Measurements from ENCODE around the gene RGL1. TPM values are rescaled to one million over a fixed set of nuclear protein-coding genes. Genes with fewer than 3 reads are reported as not detected.
"Not testable (repeated sequence)": the region's sequence is repeated elsewhere in the genome, so short reads cannot be mapped to it uniquely, and the experiment has no call there.

RGL1 gene
- total and polyA plus RNA-seq, 2 donors (not counting 1 experiment from before 2014, with no cell fraction given): 16.2 to 21.4 TPM

DNA sequence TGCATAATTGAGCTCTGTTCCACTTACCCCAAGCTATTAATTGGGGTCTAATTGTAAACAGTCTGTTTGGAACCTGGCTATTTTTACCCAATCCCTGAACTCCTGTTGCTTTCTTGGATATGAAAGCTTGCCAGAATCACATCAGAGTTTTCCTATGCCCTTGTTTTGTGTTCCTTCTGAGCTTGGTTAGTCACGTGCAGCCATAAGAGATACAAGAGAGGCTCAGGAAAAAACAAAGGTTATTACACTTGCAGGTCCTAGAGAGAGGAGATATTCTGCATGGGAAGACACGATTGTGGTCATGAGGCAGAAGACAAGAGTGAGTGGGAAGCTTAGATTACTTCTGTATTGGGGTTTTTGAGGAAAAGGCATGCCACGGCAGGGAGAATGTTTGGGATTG, 46.0 kb upstream of the RGL1 start:
- Histone ChIP-seq H3K36me3 (ENCODE audit: control insufficient read depth, insufficient read depth, low read length) (no peaks in the 10 kb centered on the region), H2AFZ (ENCODE audit: low read length) (no peak overlapping the region), H3K9ac (ENCODE audit: insufficient read depth, low read length) (no peak overlapping the region), H3K27me3 (ENCODE audit: control insufficient read depth, insufficient read depth, low read length) (no peaks in the 10 kb centered on the region), H3K4me1 (ENCODE audit: control insufficient read depth, extremely low read depth, insufficient read depth, low read length) (no peaks in the 10 kb centered on the region), H4K20me1 (ENCODE audit: control insufficient read depth, extremely low read depth, insufficient read depth, low read length) (no peaks in the 10 kb centered on the region), H3K79me2 (ENCODE audit: control insufficient read depth, insufficient read depth, low read length) (no peaks in the 10 kb centered on the region), H3K4me3 (replicated peaks in 1 of 4; ENCODE audit: control extremely low read depth in 1 of 4, insufficient read depth in 1 of 4, low read depth in 3 of 4, low read length in 4 of 4) (no peak overlapping the region), H3K4me2 (ENCODE audit: extremely low read depth, insufficient read depth, low read length) (no peak overlapping the region), H3K27ac (ENCODE audit: insufficient read depth, low read length) (no peak overlapping the region), H3K9me3 (ENCODE audit: control insufficient read depth, insufficient read depth, low read depth, low read length) (no peaks in the 10 kb centered on the region)
- TF ChIP-seq, protein P1, sequence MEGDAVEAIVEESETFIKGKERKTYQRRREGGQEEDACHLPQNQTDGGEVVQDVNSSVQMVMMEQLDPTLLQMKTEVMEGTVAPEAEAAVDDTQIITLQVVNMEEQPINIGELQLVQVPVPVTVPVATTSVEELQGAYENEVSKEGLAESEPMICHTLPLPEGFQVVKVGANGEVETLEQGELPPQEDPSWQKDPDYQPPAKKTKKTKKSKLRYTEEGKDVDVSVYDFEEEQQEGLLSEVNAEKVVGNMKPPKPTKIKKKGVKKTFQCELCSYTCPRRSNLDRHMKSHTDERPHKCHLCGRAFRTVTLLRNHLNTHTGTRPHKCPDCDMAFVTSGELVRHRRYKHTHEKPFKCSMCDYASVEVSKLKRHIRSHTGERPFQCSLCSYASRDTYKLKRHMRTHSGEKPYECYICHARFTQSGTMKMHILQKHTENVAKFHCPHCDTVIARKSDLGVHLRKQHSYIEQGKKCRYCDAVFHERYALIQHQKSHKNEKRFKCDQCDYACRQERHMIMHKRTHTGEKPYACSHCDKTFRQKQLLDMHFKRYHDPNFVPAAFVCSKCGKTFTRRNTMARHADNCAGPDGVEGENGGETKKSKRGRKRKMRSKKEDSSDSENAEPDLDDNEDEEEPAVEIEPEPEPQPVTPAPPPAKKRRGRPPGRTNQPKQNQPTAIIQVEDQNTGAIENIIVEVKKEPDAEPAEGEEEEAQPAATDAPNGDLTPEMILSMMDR (conservative IDR thresholded peaks at IDR 0.05 in 1 of 2, IDR thresholded peaks at IDR 0.05 in 1 of 2; ENCODE audit: low read depth in 1 of 2, low read length in 2 of 2): no peak
- no peak for TF ChIP-seq EZH2 (IDR thresholded peaks at IDR 0.05; ENCODE audit: low read length, missing control alignments)
- no peak for DNase-seq (ENCODE audit: low read depth in 2 of 2)

DNA sequence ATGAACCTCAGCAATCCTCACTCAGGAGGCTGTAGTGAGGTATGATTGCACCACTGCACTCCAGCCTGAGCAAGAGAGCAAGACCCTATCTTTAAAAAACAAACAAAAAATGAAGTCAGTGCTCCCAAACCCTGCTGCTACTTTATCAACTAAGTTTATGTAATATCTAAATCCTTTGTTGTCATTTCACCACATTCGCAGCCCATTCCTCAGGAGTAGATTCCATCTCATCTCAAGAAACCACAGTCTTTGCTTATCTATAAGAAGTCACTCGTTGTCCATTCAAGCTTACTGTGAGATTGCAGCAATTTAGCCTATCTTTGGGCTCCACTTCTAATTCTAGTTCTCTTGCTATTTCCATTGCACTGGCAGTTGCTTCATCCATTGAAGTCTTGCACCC, 44.3 kb upstream of the RGL1 start:
- no peaks in the 10 kb centered on the region for H3K79me2 ChIP-seq (ENCODE audit: control insufficient read depth, insufficient read depth, low read length)
- H3K4me1 ChIP-seq (ENCODE audit: control insufficient read depth, extremely low read depth, insufficient read depth, low read length): no peaks in the 10 kb centered on the region
- no peaks in the 10 kb centered on the region for H3K9me3 ChIP-seq (ENCODE audit: control insufficient read depth, insufficient read depth, low read depth, low read length)
- H3K9ac ChIP-seq (ENCODE audit: insufficient read depth, low read length): no peak overlapping the region
- H3K4me2 ChIP-seq (ENCODE audit: extremely low read depth, insufficient read depth, low read length): no peak overlapping the region
- H3K4me3 ChIP-seq (replicated peaks in 1 of 4; ENCODE audit: control extremely low read depth in 1 of 4, insufficient read depth in 1 of 4, low read depth in 3 of 4, low read length in 4 of 4): no peak overlapping the region
- H2AFZ ChIP-seq (ENCODE audit: low read length): no peak overlapping the region
- H3K36me3 ChIP-seq (ENCODE audit: control insufficient read depth, insufficient read depth, low read length): no peaks in the 10 kb centered on the region
- DNase-seq (ENCODE audit: low read depth in 2 of 2): peak in 1 of 2 donors; percentile 50
- no peaks in the 10 kb centered on the region for H4K20me1 ChIP-seq (ENCODE audit: control insufficient read depth, extremely low read depth, insufficient read depth, low read length)
- no peaks in the 10 kb centered on the region for H3K27me3 ChIP-seq (ENCODE audit: control insufficient read depth, insufficient read depth, low read length)
- no peak overlapping the region for H3K27ac ChIP-seq (ENCODE audit: insufficient read depth, low read length)
- TF ChIP-seq EZH2 (IDR thresholded peaks at IDR 0.05; ENCODE audit: low read length, missing control alignments): no peak

DNA sequence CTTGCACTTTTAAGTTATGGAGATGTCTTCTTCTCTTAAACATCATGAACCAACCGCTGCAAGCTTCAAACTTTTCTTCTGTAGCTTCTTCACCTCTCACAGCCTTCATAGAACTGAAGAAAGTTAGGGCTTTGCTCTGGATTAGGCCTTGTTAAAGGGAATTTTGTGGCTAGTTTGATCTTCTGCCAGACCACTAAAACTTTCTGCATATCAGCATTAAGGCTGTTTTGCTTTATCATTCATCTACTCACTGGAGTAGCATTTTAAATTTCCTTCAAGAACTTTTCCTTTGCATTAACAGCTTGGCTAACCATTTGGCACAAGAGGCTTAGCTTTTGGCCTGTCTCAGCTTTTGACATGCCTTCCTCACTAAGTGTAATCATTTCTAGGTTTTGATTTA, 43.0 kb upstream of the RGL1 start:
- peak; percentile 34 to 86 for DNase-seq (ENCODE audit: low read depth in 2 of 2)
- H3K4me1 ChIP-seq (ENCODE audit: control insufficient read depth, extremely low read depth, insufficient read depth, low read length): no peaks in the 10 kb centered on the region
- no peak overlapping the region for H3K27ac ChIP-seq (ENCODE audit: insufficient read depth, low read length)
- H3K4me3 ChIP-seq (replicated peaks in 1 of 4; ENCODE audit: control extremely low read depth in 1 of 4, insufficient read depth in 1 of 4, low read depth in 3 of 4, low read length in 4 of 4): no peak overlapping the region
- no peaks in the 10 kb centered on the region for H3K79me2 ChIP-seq (ENCODE audit: control insufficient read depth, insufficient read depth, low read length)
- no peak overlapping the region for H3K4me2 ChIP-seq (ENCODE audit: extremely low read depth, insufficient read depth, low read length)
- H4K20me1 ChIP-seq (ENCODE audit: control insufficient read depth, extremely low read depth, insufficient read depth, low read length): no peaks in the 10 kb centered on the region
- no peak overlapping the region for H3K9ac ChIP-seq (ENCODE audit: insufficient read depth, low read length)
- no peak for TF ChIP-seq EZH2 (IDR thresholded peaks at IDR 0.05; ENCODE audit: low read length, missing control alignments)
- TF ChIP-seq, protein P1 (conservative IDR thresholded peaks at IDR 0.05 in 1 of 2, IDR thresholded peaks at IDR 0.05 in 1 of 2; ENCODE audit: low read depth in 1 of 2, low read length in 2 of 2): no peak
- H3K27me3 ChIP-seq (ENCODE audit: control insufficient read depth, insufficient read depth, low read length): no peaks in the 10 kb centered on the region
- H3K9me3 ChIP-seq (ENCODE audit: control insufficient read depth, insufficient read depth, low read depth, low read length): no peaks in the 10 kb centered on the region
- H2AFZ ChIP-seq (ENCODE audit: low read length): no peak overlapping the region
- H3K36me3 ChIP-seq (ENCODE audit: control insufficient read depth, insufficient read depth, low read length): no peaks in the 10 kb centered on the region

DNA sequence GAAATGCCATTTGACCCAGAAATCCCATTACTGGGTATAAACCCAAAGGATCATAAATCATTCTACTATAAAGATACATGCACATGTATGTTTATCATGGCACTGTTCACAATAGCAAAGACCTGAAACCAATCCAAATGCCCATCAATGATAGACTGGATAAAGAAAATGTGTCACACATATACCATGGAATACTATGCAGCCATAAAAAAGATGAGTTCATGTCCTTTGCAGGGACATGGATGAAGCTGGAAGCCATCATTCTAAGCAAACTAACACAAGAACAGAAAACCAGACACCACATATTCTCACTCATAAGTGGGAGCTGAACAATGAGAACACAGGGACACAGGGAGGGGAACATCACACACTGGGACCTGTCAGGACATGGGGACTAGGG, 42.1 kb upstream of the RGL1 start:
- not testable (repeated sequence) for H3K4me3 ChIP-seq (replicated peaks in 1 of 4; ENCODE audit: control extremely low read depth in 1 of 4, insufficient read depth in 1 of 4, low read depth in 3 of 4, low read length in 4 of 4); H3K9ac ChIP-seq (ENCODE audit: insufficient read depth, low read length); DNase-seq (ENCODE audit: low read depth in 2 of 2); H3K36me3 ChIP-seq (ENCODE audit: control insufficient read depth, insufficient read depth, low read length); H3K27me3 ChIP-seq (ENCODE audit: control insufficient read depth, insufficient read depth, low read length); H4K20me1 ChIP-seq (ENCODE audit: control insufficient read depth, extremely low read depth, insufficient read depth, low read length); H3K4me1 ChIP-seq (ENCODE audit: control insufficient read depth, extremely low read depth, insufficient read depth, low read length); H3K27ac ChIP-seq (ENCODE audit: insufficient read depth, low read length); H3K79me2 ChIP-seq (ENCODE audit: control insufficient read depth, insufficient read depth, low read length); H2AFZ ChIP-seq (ENCODE audit: low read length); H3K9me3 ChIP-seq (ENCODE audit: control insufficient read depth, insufficient read depth, low read depth, low read length); H3K4me2 ChIP-seq (ENCODE audit: extremely low read depth, insufficient read depth, low read length)
